ENCODE data around the gene NFATC4.

The NFATC4 gene

GRCh38 chr14:24389226-24389848 lies 21.4 kb downstream of the NFATC4 start:
- DNase-seq (ENCODE audit: low spot score) = no peak

- peak; percentile 80 for DNase-seq (ENCODE audit: low spot score)
Measured at GRCh38 chr14:24390701-24391468, 22.9 kb downstream of the NFATC4 start.

- peak; percentile 77 for DNase-seq (ENCODE audit: low spot score)
Measured at GRCh38 chr14:24392325-24393091, 24.5 kb downstream of the NFATC4 start.

- no peak for DNase-seq (ENCODE audit: low spot score)
Measured at GRCh38 chr14:24394275-24394674, 26.3 kb downstream of the NFATC4 start.

GRCh38 chr14:24395609-24396582 lies 27.9 kb downstream of the NFATC4 start:
- DNase-seq (ENCODE audit: low spot score) = no peak

DNA sequence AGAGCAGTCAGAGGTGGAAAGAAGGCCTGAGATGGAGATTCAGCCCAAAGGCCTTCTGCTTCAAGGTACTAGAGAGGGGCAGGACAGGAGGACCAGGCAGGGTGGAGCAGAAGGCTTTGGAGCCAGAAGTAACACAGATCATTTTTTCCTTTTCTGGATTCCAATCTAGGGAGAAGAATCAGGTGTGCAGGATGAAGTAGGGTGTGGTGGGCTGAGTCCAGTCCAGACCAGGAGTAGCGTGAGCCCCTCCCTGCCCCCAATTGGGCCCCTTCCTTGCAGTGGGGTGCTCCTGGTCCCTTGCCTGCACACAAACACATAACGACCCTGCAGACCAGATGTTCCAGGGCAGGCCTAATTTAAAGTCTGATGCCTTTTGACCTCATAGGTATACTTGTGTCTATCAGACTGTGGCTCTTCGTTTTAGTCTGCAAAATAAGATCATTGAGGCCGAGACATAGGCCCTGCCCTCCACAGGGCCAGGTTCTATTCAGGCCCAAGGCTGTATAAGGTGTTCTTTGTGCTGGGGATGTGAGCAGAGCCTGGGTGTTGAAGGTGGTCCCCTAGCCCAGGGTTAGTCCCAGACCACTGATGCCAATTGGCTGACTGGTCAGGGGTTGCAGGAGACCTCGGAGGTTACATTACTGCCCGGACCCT lies 29.8 kb downstream of the NFATC4 start:
- no peak for DNase-seq (ENCODE audit: low spot score)

GRCh38 chr14:24398293-24398652 lies 30.3 kb downstream of the NFATC4 start:
- DNase-seq (ENCODE audit: low spot score) = no peak

DNA sequence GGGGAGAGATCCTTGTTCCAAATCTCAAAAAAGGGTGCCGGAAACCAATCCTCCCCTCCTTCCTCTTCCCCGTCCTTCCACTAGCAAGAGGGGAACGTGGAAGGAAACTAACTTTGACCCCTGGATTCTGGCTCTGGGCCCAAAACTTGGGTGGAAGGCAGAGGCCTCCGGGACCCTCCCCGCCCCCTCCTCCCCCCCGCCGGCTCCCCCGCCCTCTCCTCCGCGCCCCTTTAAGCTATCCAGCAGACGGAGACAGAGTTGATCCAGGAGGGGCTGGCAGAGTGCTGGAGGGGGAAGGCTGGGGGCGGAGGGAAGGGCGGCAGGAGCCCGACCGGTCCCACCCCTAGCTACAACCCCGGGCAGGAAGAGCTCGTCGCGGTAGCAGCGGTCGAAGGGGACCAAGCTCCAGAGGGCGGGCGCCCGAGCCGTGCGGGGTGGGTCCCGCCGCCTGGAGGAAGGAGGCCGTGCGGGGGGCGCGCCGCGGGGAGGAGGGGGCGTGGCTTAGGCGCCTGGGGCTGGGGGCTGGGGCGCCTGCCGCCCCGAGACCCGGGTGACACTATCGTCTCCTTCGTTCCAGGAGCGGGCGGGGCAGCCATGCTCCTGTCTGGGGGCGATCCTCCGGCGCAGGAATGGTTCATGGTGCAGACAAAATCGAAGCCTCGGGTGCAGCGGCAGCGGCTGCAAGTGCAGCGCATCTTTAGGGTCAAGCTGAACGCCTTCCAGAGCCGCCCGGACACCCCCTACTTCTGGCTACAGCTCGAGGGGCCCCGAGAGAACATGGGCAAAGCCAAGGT lies 30.9 kb downstream of the NFATC4 start, which contains the start of gene NYNRIN:
Gene NYNRIN, plus strand, starts transcription at position 351 of the 794 bp plus-strand sequence. Its CDS starts 244 bp downstream, at position 595.
- peak; percentile 22 for DNase-seq (ENCODE audit: low spot score)

- no peak for DNase-seq (ENCODE audit: low spot score)
Measured at GRCh38 chr14:24399447-24399822, 31.5 kb downstream of the NFATC4 start.

DNA sequence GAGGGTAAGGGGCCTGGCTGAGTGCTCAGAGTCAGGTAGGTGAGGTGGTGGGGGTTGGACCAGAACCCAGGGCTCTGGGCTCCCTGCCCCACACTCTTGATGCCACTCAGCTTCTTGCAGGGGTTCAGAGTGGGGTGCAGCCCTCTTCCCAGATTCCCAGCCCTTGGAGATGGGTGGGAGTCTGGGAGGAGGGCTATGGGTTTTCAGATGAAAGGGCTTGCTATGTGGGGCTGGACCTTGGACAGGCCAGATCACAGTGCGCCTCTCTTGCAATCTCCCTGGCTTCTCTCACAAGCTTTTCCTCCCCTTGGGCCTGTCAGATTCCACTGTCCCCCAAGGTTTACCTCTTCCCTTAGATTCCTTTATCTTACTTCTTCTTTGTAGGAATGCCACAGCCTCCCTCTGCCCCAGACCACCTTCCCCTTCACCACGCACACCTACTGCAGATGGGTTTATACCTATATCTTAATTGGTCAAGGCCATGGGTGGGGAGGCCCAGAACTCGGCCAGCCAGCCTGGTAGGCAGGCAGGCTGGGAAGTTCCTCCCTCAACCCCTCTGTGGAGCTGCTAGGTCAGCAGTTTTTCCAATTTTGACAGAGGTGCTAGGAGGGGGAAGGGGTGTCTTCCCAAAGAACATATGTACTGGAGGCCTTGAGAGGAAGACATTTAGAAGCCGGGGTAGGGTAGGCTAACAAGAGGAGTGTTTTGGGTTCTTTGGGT lies 32.2 kb downstream of the NFATC4 start:
- no peak for DNase-seq (ENCODE audit: low spot score)

- no peak for DNase-seq (ENCODE audit: low spot score)
Measured at GRCh38 chr14:24401810-24402702, 34.1 kb downstream of the NFATC4 start.

DNA sequence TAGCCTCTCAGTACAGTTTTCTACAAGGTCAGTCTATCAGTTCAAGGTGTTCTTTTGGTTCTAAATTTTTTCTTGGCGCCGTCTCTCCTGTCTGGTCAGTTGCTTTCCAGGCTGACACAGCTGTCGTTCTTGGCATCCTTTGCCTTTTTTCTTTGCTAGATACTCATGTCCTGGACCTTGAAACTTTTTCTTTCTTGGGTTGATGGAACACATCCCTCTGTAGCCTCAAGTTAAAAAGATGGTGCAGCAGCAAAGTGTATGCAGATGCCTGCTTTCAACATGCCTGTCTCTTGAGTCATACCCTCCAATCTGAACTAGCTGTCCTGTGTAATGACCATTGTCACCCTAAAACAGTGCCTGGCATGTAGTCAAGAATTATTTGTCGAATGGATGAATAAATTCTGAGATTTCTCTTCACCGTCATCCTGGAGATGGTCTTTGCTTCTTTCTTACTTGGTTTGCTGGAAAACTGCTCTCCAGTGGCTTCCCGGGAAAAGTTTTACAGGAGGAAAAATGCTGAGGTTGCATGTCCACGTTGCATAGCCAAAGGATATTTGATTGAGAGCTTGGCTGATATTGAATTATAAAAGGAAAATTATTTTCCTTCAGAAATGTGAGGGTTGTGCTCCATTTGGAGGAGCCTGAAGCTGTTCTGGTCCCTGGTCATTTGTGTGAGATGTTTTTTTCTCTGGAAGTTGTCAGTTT lies 35.5 kb downstream of the NFATC4 start:
- peak; percentile 60 for DNase-seq (ENCODE audit: low spot score)

DNA sequence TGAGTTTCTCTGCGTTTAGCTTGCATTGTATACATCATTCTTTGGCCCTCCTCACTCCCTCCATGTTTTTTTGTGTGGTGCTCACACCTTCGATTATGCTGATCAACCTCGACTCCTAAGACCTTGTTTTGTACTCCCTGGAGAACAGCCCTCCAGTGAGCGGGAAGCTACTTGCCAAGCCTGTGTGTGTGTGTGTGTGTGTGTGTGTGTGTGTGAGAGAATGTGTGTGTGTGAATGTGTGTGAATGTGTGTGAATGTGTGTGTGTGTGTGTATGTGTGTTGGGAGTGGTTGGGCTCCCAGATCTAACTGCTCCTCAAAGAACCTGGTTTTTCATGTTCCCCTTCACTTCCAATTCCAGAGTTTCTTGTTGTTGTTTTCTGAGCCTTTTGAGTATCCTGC lies 36.8 kb downstream of the NFATC4 start:
- no peak for DNase-seq (ENCODE audit: low spot score)

GRCh38 chr14:24406416-24406815 lies 38.4 kb downstream of the NFATC4 start:
- DNase-seq (ENCODE audit: low spot score) = no peak

DNA sequence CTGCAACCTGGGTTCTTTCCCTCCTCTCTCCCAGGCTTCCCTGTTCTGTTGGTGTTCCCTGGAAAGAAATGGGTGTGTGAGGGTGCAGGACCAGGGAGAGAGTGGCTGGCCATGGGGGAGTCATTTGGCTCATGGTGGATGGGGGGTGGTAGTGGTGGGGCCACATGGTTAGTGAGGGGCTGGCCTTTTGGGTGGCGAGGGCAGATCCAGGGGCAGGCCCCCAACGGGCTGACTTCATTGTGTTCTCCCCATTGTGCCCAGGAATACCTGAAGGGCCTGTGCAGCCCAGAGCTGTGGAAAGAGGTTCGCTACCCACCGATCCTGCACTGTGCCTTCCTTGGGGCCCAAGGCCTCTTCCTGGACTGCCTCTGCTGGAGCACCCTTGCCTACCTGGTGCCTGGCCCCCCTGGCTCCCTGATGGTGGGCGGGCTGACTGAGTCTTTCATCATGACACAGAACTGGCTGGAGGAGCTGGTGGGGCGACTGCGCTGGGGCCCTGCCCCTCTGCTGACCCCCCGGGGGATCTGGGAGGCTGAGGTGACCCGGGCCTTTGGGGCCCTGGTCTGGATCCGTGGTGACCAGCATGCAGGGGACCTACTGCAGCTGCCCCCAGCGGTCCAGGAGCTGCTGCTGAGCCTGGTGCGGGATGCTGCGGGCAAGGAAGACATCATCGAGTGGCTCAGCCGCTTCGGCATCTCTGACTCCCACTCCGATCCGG lies 39.8 kb downstream of the NFATC4 start:
- no peak for DNase-seq (ENCODE audit: low spot score)

GRCh38 chr14:24408764-24409163 lies 40.8 kb downstream of the NFATC4 start:
- no peak for DNase-seq (ENCODE audit: low spot score)

DNA sequence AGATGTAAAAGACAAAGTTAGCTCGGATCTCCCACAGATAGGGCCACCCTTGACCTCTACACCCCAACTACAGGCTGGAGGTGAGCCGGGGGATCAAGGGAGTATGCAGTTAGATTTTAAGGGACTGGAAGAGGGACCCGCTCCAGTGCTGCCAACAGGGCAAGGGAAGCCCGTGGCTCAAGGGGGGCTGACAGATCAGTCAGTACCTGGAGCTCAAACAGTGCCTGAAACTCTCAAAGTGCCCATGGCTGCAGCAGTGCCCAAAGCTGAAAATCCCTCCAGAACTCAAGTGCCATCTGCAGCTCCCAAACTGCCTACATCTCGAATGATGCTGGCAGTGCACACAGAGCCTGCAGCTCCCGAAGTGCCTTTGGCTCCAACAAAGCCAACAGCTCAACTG lies 41.2 kb downstream of the NFATC4 start:
- no peak for DNase-seq (ENCODE audit: low spot score)
